Gastrocnemius medialis (tissue), 4 donors: ENCODE results near the gene UBR3. TPM values are rescaled to one million over a fixed set of nuclear protein-coding genes. Genes with fewer than 3 reads are reported as not detected.

Experiments
- ATAC-seq, 2 donors: fragments of 150-250 bp; one replicate each; pipeline ENCODE4 v1.9.1; 2016
- DNase-seq, 2 donors: peaks; one replicate each; pipeline ENCODE4 v3.0.0-alpha.2; 2019
- H3K27ac ChIP-seq, 4 donors: fragments of 200-600 bp; sonication (generic); 1 replicate in 1 of 4; 2 replicates in 3 of 4; pipeline ENCODE4 v1.5.1; 2016 to 2018; ENCODE audit warnings: mild to moderate bottlenecking in 2 of 4, moderate library complexity in 1 of 4
- H3K27me3 ChIP-seq, 3 donors: fragments of 200-600 bp; sonication (generic) in 2 of 3; 1 replicate in 1 of 3; 2 replicates in 2 of 3; pipeline versions ENCODE4 v1.5.1 to v1.6.0; 2016 to 2019; ENCODE audit warnings: mild to moderate bottlenecking in 1 of 3, moderate library complexity in 1 of 3
- H3K36me3 ChIP-seq, 2 donors: fragments of 200-600 bp; sonication (generic) in 1 of 2; one replicate each; pipeline ENCODE4 v1.5.1; 2017 to 2018
- H3K4me1 ChIP-seq, 2 donors: fragments of 200-600 bp; sonication (generic) in 1 of 2; one replicate each; pipeline ENCODE4 v1.5.1; 2016 to 2017; ENCODE audit warnings: mild to moderate bottlenecking in 2 of 2
- H3K4me3 ChIP-seq, 4 donors: fragments of 200-600 bp; sonication (generic) in 3 of 4; 1 replicate in 1 of 4; 2 replicates in 3 of 4; pipeline ENCODE4 v1.5.1; 2016 to 2019; ENCODE audit warnings: mild to moderate bottlenecking in 2 of 4
- H3K9me3 ChIP-seq, 3 donors: fragments of 200-600 bp; sonication (generic) in 2 of 3; 1 replicate in 1 of 3; 2 replicates in 2 of 3; pipeline ENCODE4 v1.5.1; 2016 to 2019
- CTCF ChIP-seq, 5 experiments: fragments of 450-650 bp in 3 of 5; fragments of 200-600 bp in 2 of 5; sonication (generic) in 2 of 5; IDR thresholded peaks in 4 of 5; conservative IDR thresholded peaks in 1 of 5; 1 replicate in 4 of 5; 2 replicates in 1 of 5; pipeline ENCODE4 v1.5.1; 2016 to 2019; ENCODE audit warnings: antibody characterized with exemption in 5 of 5, mild to moderate bottlenecking in 3 of 5, moderate library complexity in 3 of 5
- POLR2A ChIP-seq, 2 donors: fragments of 450-650 bp; IDR thresholded peaks; one replicate each; pipeline ENCODE4 v1.6.1; 2017; ENCODE audit warnings: antibody characterized with exemption in 2 of 2, mild to moderate bottlenecking in 2 of 2, moderate library complexity in 2 of 2
- in situ Hi-C, 4 donors: fragments of 200-750 bp; cut with MboI; loops; one replicate each; pipeline versions ENCODE4 v1.15.0 to v1.8.0; 2017; ENCODE audit warnings: low sequenced_read_pairs in 4 of 4
- intact Hi-C: fragments of 100-400 bp; cut with DNase I; formaldehyde crosslinking; loops from one replicate; pipeline ENCODE4 v1.15.1; 2023; ENCODE audit warnings: low total_unique reads
- total RNA-seq, 4 donors: library from RNA; depleted of rRNA; stranded (reverse); fragments of >200 nt; gene quantifications; one replicate each; pipeline versions ENCODE4 v1.1.0 to v1.2.3, GENCODE V29; 2016

Gene UBR3
- total RNA-seq, 4 donors from 2014 or later = 178 to 247 (median 187) TPM

GRCh38 chr2:170054997-170055396, 227.7 kb downstream of the UBR3 start:
- H3K4me1 ChIP-seq = no peaks in the 10 kb centered on the region
- in situ Hi-C loops = no loop called here
- no peaks in the 10 kb centered on the region for H3K9me3 ChIP-seq
- H3K27me3 ChIP-seq = no peaks in the 10 kb centered on the region
- intact Hi-C loops = no loop called here
- DNase-seq = no peak
- H3K4me3 ChIP-seq = no peak overlapping the region
- no peak for TF ChIP-seq CTCF (IDR thresholded peaks at IDR 0.05 in 4 of 5, conservative IDR thresholded peaks at IDR 0.05 in 1 of 5)
- no peak for TF ChIP-seq POLR2A (IDR thresholded peaks at IDR 0.05)
- no peak overlapping the region for H3K27ac ChIP-seq
- no peak for ATAC-seq
- H3K36me3 ChIP-seq = peaks cover 0 to 28% of the 10 kb centered on the region in 2 donors

GRCh38 chr2:170056900-170057299, 229.6 kb downstream of the UBR3 start:
- no peaks in the 10 kb centered on the region for H3K27me3 ChIP-seq
- no peak for ATAC-seq
- no peaks in the 10 kb centered on the region for H3K9me3 ChIP-seq
- in situ Hi-C loops (no loop called here), intact Hi-C loops (no loop called here)
- H3K27ac ChIP-seq = no peak overlapping the region
- DNase-seq = no peak
- H3K4me1 ChIP-seq = no peaks in the 10 kb centered on the region
- TF ChIP-seq CTCF (IDR thresholded peaks at IDR 0.05 in 4 of 5, conservative IDR thresholded peaks at IDR 0.05 in 1 of 5) = no peak
- H3K36me3 ChIP-seq = peaks cover 0 to 40% of the 10 kb centered on the region in 2 donors
- H3K4me3 ChIP-seq = no peak overlapping the region

GRCh38 chr2:170063456-170064235, 236.4 kb downstream of the UBR3 start:
- TF ChIP-seq CTCF (IDR thresholded peaks at IDR 0.05 in 4 of 5, conservative IDR thresholded peaks at IDR 0.05 in 1 of 5) = no peak
- TF ChIP-seq POLR2A (IDR thresholded peaks at IDR 0.05) = no peak
- DNase-seq = no peak
- in situ Hi-C loops = no loop called here

GRCh38 chr2:170070778-170071177, 243.5 kb downstream of the UBR3 start:
- H3K27me3 ChIP-seq = no peaks in the 10 kb centered on the region
- peaks cover 0 to 52% of the 10 kb centered on the region in 2 donors for H3K36me3 ChIP-seq
- ATAC-seq = no peak
- no peak overlapping the region for H3K4me3 ChIP-seq
- no peak for DNase-seq
- H3K27ac ChIP-seq = no peak overlapping the region
- no peaks in the 10 kb centered on the region for H3K9me3 ChIP-seq
- no peaks in the 10 kb centered on the region for H3K4me1 ChIP-seq
- TF ChIP-seq CTCF (IDR thresholded peaks at IDR 0.05 in 4 of 5, conservative IDR thresholded peaks at IDR 0.05 in 1 of 5) = no peak
- no peak for TF ChIP-seq POLR2A (IDR thresholded peaks at IDR 0.05)
- in situ Hi-C loops (no loop called here), intact Hi-C loops (no loop called here)

More at GRCh38 chr2:170063456-170064235, 236.4 kb downstream of the UBR3 start:
- intact Hi-C loops = no loop called here
- no peaks in the 10 kb centered on the region for H3K9me3 ChIP-seq
- no peak overlapping the region for H3K4me3 ChIP-seq
- no peak for ATAC-seq
- no peaks in the 10 kb centered on the region for H3K4me1 ChIP-seq
- H3K27me3 ChIP-seq = no peaks in the 10 kb centered on the region
- peaks cover 0 to 55% of the 10 kb centered on the region in 2 donors for H3K36me3 ChIP-seq
- H3K27ac ChIP-seq = no peak overlapping the region
